Endodermal cell (in vitro differentiated cells): ENCODE data around the gene CCDC78. TPM values are rescaled to one million over a fixed set of nuclear protein-coding genes. Genes with fewer than 3 reads are reported as not detected.

Experiments used
- DNase-seq: peaks from one replicate; pipeline ENCODE4 v3.0.0-alpha.2; 2017
- H3K27ac ChIP-seq: 2 replicates; pipeline ENCODE4 v1.5.1; 2013; ENCODE audit warnings: mild to moderate bottlenecking, low read depth, low read length, moderate library complexity
- H3K27me3 ChIP-seq: 2 replicates; pipeline ENCODE4 v1.6.1; 2013; ENCODE audit warnings: mild to moderate bottlenecking, low read length, moderate library complexity; ENCODE audit not compliant: insufficient read depth, control insufficient read depth, poor library complexity, severe bottlenecking
- H3K36me3 ChIP-seq: 2 replicates; pipeline ENCODE4 v1.7.0; 2013; ENCODE audit warnings: mild to moderate bottlenecking, low read length, moderate library complexity; ENCODE audit not compliant: control insufficient read depth, insufficient read depth
- H3K4me1 ChIP-seq: one replicate; pipeline ENCODE4 v1.7.0; 2013; ENCODE audit warnings: low read length; ENCODE audit not compliant: control insufficient read depth, insufficient read depth
- H3K4me3 ChIP-seq: 2 replicates; pipeline ENCODE4 v1.5.1; 2013; ENCODE audit warnings: mild to moderate bottlenecking, low read length, moderate library complexity
- H3K9ac ChIP-seq: 2 replicates; pipeline ENCODE4 v1.6.1; 2013; ENCODE audit warnings: mild to moderate bottlenecking, low read length, moderate library complexity; ENCODE audit not compliant: poor library complexity, severe bottlenecking; ENCODE audit errors: extremely low read depth
- H3K9me3 ChIP-seq: 2 replicates; pipeline ENCODE4 v1.6.1; 2013; ENCODE audit warnings: mild to moderate bottlenecking, low read length, moderate library complexity; ENCODE audit not compliant: control insufficient read depth
- H3K27ac Mint-ChIP-seq: 2 replicates; pipeline ENCODE4 v1.8.0; 2020; ENCODE audit warnings: mixed read lengths
- H3K27me3 Mint-ChIP-seq: 2 replicates; pipeline ENCODE4 v1.8.0; 2021; ENCODE audit warnings: mild to moderate bottlenecking, mixed read lengths; ENCODE audit not compliant: insufficient read depth
- H3K36me3 Mint-ChIP-seq: 2 replicates; pipeline ENCODE4 v1.8.0; 2020; ENCODE audit warnings: low read depth, mixed read lengths
- H3K4me1 Mint-ChIP-seq: 2 replicates; pipeline ENCODE4 v1.8.0; 2020; ENCODE audit warnings: mixed read lengths
- H3K4me3 Mint-ChIP-seq: 2 replicates; pipeline ENCODE4 v1.8.0; 2020; ENCODE audit warnings: mild to moderate bottlenecking, moderate library complexity, mixed read lengths
- H3K9me3 Mint-ChIP-seq: 2 replicates; pipeline ENCODE4 v1.8.0; 2020; ENCODE audit warnings: mild to moderate bottlenecking, mixed read lengths
- CTCF ChIP-seq: fragments of 200-600 bp; sonication (generic); conservative IDR thresholded peaks from 2 replicates; pipeline ENCODE4 v1.5.0; 2021; ENCODE audit warnings: antibody characterized with exemption, mild to moderate bottlenecking
- WGBS, 2 experiments: methylation state at CpG; one replicate each; pipeline versions ENCODE4 v1.1.5 to v1.1.7; 2013; ENCODE audit warnings: missing lambda C conversion rate in 2 of 2, mixed read lengths in 1 of 2; ENCODE audit not compliant: insufficient coverage in 1 of 2, insufficient read length in 1 of 2; 5-methylcytosine and 5-hydroxymethylcytosine counted together
- total RNA-seq, 2 donors: library from RNA; stranded (reverse); fragmentation: NEBNext Ultra II Directional in 1 of 2; extraction: Animal tissue kit (Norgen Biotek cat#: 25700) in 1 of 2; gene quantifications; 2 replicates in 1 of 2; 3 replicates in 1 of 2; pipeline ENCODE4 v1.2.1, GENCODE V29; 2021

CCDC78 gene
- total RNA-seq, 2 donors from 2014 or later, result 6.5 to 8.1 TPM

- H3K4me1 ChIP-seq, result peaks cover 4% of the 10 kb centered on the region
- DNase-seq, result no peak
- H3K36me3 ChIP-seq, result no peaks in the 10 kb centered on the region
- 92 to 95% methylated on average over 39 to 51 of the region's 51 CpGs for WGBS, 2 experiments
- TF ChIP-seq CTCF, result no peak
- H3K9ac ChIP-seq, result no peak overlapping the region
- peak overlapping the region; percentile 53 for H3K4me3 ChIP-seq
- no peaks in the 10 kb centered on the region for H3K36me3 Mint-ChIP-seq
- no peak overlapping the region for H3K27ac Mint-ChIP-seq
- no peaks in the 10 kb centered on the region for H3K9me3 Mint-ChIP-seq
- H3K27me3 ChIP-seq, result peaks cover 12% of the 10 kb centered on the region
- no peaks in the 10 kb centered on the region for H3K9me3 ChIP-seq
- H3K27me3 Mint-ChIP-seq, result peaks cover 15% of the 10 kb centered on the region
- no peak overlapping the region for H3K4me3 Mint-ChIP-seq
- H3K27ac ChIP-seq, result no peak overlapping the region
- peaks cover 3% of the 10 kb centered on the region for H3K4me1 Mint-ChIP-seq
Observed at GRCh38 chr16:721765-722540, 4.3 kb downstream of the CCDC78 start.

DNA sequence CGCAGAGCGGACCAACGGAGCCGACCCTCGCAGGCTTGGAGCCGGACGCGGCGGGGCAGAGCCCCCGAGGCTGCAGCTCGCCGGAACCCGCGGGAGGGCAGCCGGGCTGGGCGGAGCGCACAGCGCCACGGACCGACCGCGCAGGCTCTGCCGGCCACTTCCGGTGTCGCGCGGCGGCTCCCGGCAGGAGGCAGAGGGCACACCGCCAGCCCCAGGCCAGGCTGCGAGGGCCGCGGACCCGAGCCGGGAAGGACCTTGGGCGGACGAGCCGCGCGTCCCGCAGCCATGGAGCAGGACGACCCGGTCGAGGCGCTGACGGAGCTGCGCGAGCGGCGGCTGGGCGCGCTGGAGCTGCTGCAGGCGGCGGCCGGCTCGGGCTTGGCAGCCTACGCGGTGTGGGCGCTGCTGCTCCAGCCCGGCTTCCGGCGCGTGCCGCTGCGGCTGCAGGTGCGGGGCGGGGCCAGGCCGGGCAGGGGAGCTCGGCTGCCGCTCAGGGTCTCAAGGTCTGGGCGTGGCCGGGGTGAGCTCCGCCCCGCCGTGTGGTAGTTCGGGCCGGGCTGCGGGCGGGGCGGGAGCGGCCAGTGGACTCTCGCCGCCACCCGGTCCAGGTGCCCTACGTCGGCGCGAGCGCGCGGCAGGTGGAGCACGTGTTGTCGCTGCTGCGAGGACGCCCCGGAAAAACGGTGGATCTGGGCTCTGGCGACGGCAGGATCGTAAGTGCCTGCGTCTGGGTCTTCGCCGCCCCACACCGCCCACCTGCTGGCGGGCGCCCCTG lies 5.1 kb downstream of the CCDC78 start, which contains the start of gene ANTKMT:
Gene ANTKMT (plus strand): TSS at position 157 of the 775 bp plus-strand sequence. CDS start 129 bp downstream, at position 286.
- peaks cover 11% of the 10 kb centered on the region for H3K27me3 ChIP-seq
- Mint-ChIP-seq H3K27me3 (peaks cover 15% of the 10 kb centered on the region), H3K4me1 (peaks cover 5% of the 10 kb centered on the region), H3K27ac (peak within 1 kb of the TSS; percentile 84), H3K36me3 (no peaks in the 10 kb centered on the region), H3K4me3 (peak within 1 kb of the TSS; percentile 67), H3K9me3 (no peaks in the 10 kb centered on the region)
- peak within 1 kb of the TSS; percentile 59 for H3K9ac ChIP-seq
- peak; percentile 96 for DNase-seq
- H3K27ac ChIP-seq, result peak within 1 kb of the TSS; percentile 88
- no peaks in the 10 kb centered on the region for H3K9me3 ChIP-seq
- H3K4me1 ChIP-seq, result peaks cover 8% of the 10 kb centered on the region
- H3K4me3 ChIP-seq, result peak within 1 kb of the TSS; percentile 87
- 11 to 12% methylated on average over 45 to 106 of the region's 106 CpGs for whole genome bisulfite sequencing, 2 experiments
- TF ChIP-seq CTCF, result no peak
- no peaks in the 10 kb centered on the region for H3K36me3 ChIP-seq

DNA sequence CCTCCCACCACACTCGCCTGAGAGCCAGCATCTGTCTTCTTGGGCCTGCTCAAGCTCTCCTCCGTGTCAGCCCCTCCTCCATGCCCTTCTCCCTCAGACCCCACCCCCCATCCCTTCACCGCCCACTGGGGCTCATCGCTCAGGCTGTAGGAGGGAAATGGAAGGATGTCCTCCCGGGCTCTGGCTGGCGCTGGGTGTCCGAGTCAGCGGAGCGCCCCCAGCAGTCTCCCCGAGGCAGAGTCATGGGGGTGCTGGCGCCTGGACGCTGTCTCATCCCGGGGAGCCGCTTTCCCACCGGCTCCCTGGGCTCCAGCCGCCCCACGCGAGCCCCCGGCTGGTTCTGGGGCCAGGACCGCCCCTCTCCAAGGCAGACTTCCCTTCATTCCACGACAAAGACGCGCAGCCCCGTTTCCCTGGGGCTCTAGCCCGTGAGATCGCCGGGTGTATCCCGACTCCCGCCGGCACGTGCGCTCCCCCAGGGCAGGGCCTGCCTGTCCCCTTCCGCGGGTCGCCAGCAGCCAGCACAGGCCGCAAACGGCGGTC lies 5.7 kb downstream of the CCDC78 start:
- no peaks in the 10 kb centered on the region for H3K36me3 ChIP-seq
- peak overlapping the region; percentile 84 for H3K27ac Mint-ChIP-seq
- TF ChIP-seq CTCF, result peak; percentile 29
- peaks cover 13% of the 10 kb centered on the region for H3K27me3 Mint-ChIP-seq
- H3K36me3 Mint-ChIP-seq, result no peaks in the 10 kb centered on the region
- WGBS, 2 experiments, result 0% methylated on average over 12 to 38 of the region's 38 CpGs
- no peaks in the 10 kb centered on the region for H3K9me3 Mint-ChIP-seq
- H3K9me3 ChIP-seq, result no peaks in the 10 kb centered on the region
- H3K9ac ChIP-seq, result peak overlapping the region; percentile 59
- H3K4me1 ChIP-seq, result peaks cover 8% of the 10 kb centered on the region
- peak overlapping the region; percentile 88 for H3K27ac ChIP-seq
- peaks cover 9% of the 10 kb centered on the region for H3K4me1 Mint-ChIP-seq
- H3K4me3 Mint-ChIP-seq, result peak overlapping the region; percentile 67
- DNase-seq, result peak; percentile 88
- peaks cover 9% of the 10 kb centered on the region for H3K27me3 ChIP-seq
- H3K4me3 ChIP-seq, result peak overlapping the region; percentile 87
